Right cardiac atrium (tissue), 5 donors: ENCODE measurements around the gene PRAMEF13. TPM values are rescaled to one million over a fixed set of nuclear protein-coding genes. Genes with fewer than 3 reads are reported as not detected.
"Not testable (repeated sequence)": the region's sequence is repeated elsewhere in the genome, so short reads cannot be mapped to it uniquely, and the experiment has no call there.

ENCODE experiments used
- ATAC-seq, 2 donors: fragments of 200-7000 bp; cut with Tn5 transposase; one replicate each; pipeline versions ENCODE4 v1.8.0 to v1.9.1; 2020; ENCODE audit warnings: moderate library complexity in 2 of 2, mild to moderate bottlenecking in 1 of 2
- DNase-seq, 3 donors: peaks; one replicate each; pipeline ENCODE4 v3.0.0-alpha.2; 2020
- H3K27ac ChIP-seq: one replicate; pipeline ENCODE4 v1.5.1; 2013; ENCODE audit warnings: mild to moderate bottlenecking, low read length, control low read depth, moderate library complexity
- H3K27me3 ChIP-seq: one replicate; pipeline ENCODE4 v1.6.1; 2013; ENCODE audit not compliant: control insufficient read depth, insufficient read depth
- H3K4me1 ChIP-seq: one replicate; pipeline ENCODE4 v1.6.1; 2013; ENCODE audit warnings: low read length; ENCODE audit not compliant: control insufficient read depth, insufficient read depth
- H3K4me3 ChIP-seq: one replicate; pipeline ENCODE4 v1.5.1; 2013; ENCODE audit warnings: low read length, control low read depth
- H3K9me3 ChIP-seq: one replicate; pipeline ENCODE4 v1.6.1; 2013; ENCODE audit warnings: low read length; ENCODE audit not compliant: control insufficient read depth
- WGBS: extraction: QIAGEN DNeasy Blood & Tissue Kit; methylation state at CpG from one replicate; pipeline ENCODE4 v1.1.7; 2013; 5-methylcytosine and 5-hydroxymethylcytosine counted together
- intact Hi-C, 4 donors: fragments of 100-400 bp; cut with DNase I; formaldehyde crosslinking; loops; one replicate each; pipeline versions ENCODE4 v1.11.0 to v1.14.0; 2022 to 2023
- long read RNA-seq, 4 donors: library from polyadenylated mRNA; unstranded; transcript quantifications; one replicate each; pipeline ENCODE4 v2.0.0, GENCODE V29; 2020 to 2021
- polyA plus RNA-seq: library from polyadenylated mRNA; stranded (reverse); fragments of 200-250 nt; gene quantifications from one replicate; pipeline ENCODE4 v1.2.3, GENCODE V29; 2013
- total RNA-seq, 4 donors: library from RNA; stranded (reverse); fragmentation: NEBNext Ultra II Directional; extraction: Animal tissue kit (Norgen Biotek cat#: 25700); gene quantifications; one replicate each; pipeline ENCODE4 v1.2.1, GENCODE V29; 2021
- donor health status: healthy with polysubstance abuse.
- donor health status: DM: no; HTN: yes; CAD: no.
- donor health status: DM: no; HTN: no; CAD: no.
- donor health status: DM: no; HTN: yes; CAD: no; lungs with severe emphysema.
- donor health status: DM: yes; HTN: yes; CAD: no.

Gene PRAMEF13
- total RNA-seq, result not detected
- not detected for polyA plus RNA-seq
- long read RNA-seq, donor 1, result 0 reads
- long read RNA-seq, donor 2, result 0 reads
- long read RNA-seq, donor 3, result 0 reads
- long read RNA-seq, donor 4, result 0 reads

GRCh38 chr1:13201309-13201708 lies at the start of gene PRAMEF13:
TSS of gene PRAMEF13 (minus strand) at chr1:13201409. CDS start at chr1:13199589, 1,820 bp downstream.
- ATAC-seq, H3K27ac ChIP-seq, DNase-seq, H3K27me3 ChIP-seq, intact Hi-C loops, H3K4me3 ChIP-seq, H3K4me1 ChIP-seq, H3K9me3 ChIP-seq: not testable (repeated sequence)
- no CpG with 5 or more reads among the region's 5 CpGs for WGBS

GRCh38 chr1:13247122-13247521 lies 45.9 kb upstream of the PRAMEF13 start:
- ATAC-seq, H3K4me3 ChIP-seq, H3K4me1 ChIP-seq, H3K27me3 ChIP-seq, H3K9me3 ChIP-seq, intact Hi-C loops, H3K27ac ChIP-seq: not testable (repeated sequence)
- peak in 1 of 3 donors; percentile 3 for DNase-seq
- WGBS, result 77% methylated on average over 6 of the region's 7 CpGs

GRCh38 chr1:13246554-13246871 lies 45.3 kb upstream of the PRAMEF13 start:
- H3K27ac ChIP-seq, intact Hi-C loops, H3K27me3 ChIP-seq, H3K4me1 ChIP-seq, ATAC-seq, H3K4me3 ChIP-seq, H3K9me3 ChIP-seq: not testable (repeated sequence)
- peak in 1 of 3 donors; percentile 9 for DNase-seq
- WGBS, result 76% methylated on average over 2 of the region's 2 CpGs

- H3K4me3 ChIP-seq, ATAC-seq, H3K27me3 ChIP-seq, intact Hi-C loops, H3K9me3 ChIP-seq, H3K27ac ChIP-seq, H3K4me1 ChIP-seq: not testable (repeated sequence)
- WGBS, result 74% methylated on average over 5 of the region's 5 CpGs
- DNase-seq, result peak in 1 of 3 donors; percentile 20
These were observed 44.8 kb upstream of the PRAMEF13 start for GRCh38 chr1:13245841-13246553.

GRCh38 chr1:13243536-13244263 lies 42.5 kb upstream of the PRAMEF13 start:
- peak in 1 of 2 donors; percentile 16 for ATAC-seq
- H3K27ac ChIP-seq, H3K27me3 ChIP-seq, intact Hi-C loops, H3K4me3 ChIP-seq, DNase-seq, H3K4me1 ChIP-seq, H3K9me3 ChIP-seq: not testable (repeated sequence)
- 83% methylated on average over 9 of the region's 9 CpGs for WGBS

GRCh38 chr1:13239633-13240032 lies 38.4 kb upstream of the PRAMEF13 start:
- H3K4me3 ChIP-seq, H3K9me3 ChIP-seq, H3K4me1 ChIP-seq, ATAC-seq, H3K27ac ChIP-seq, H3K27me3 ChIP-seq, DNase-seq, intact Hi-C loops: not testable (repeated sequence)
- WGBS, result 87% methylated on average over 4 of the region's 4 CpGs

GRCh38 chr1:13237572-13237971 lies 36.4 kb upstream of the PRAMEF13 start:
- H3K27me3 ChIP-seq, ATAC-seq, H3K4me1 ChIP-seq, H3K27ac ChIP-seq, H3K4me3 ChIP-seq, H3K9me3 ChIP-seq, intact Hi-C loops: not testable (repeated sequence)
- DNase-seq, result peak in 1 of 3 donors; percentile 18
- WGBS, result 74% methylated on average over 4 of the region's 4 CpGs

GRCh38 chr1:13234057-13234456 lies 32.8 kb upstream of the PRAMEF13 start:
- H3K27me3 ChIP-seq, H3K4me3 ChIP-seq, ATAC-seq, intact Hi-C loops, H3K4me1 ChIP-seq, H3K9me3 ChIP-seq, H3K27ac ChIP-seq, DNase-seq: not testable (repeated sequence)
- WGBS, result 58% methylated on average over 1 of the region's 1 CpG

GRCh38 chr1:13232056-13232455 lies 30.8 kb upstream of the PRAMEF13 start:
- H3K27me3 ChIP-seq, H3K4me3 ChIP-seq, H3K4me1 ChIP-seq, H3K27ac ChIP-seq, intact Hi-C loops, ATAC-seq, H3K9me3 ChIP-seq: not testable (repeated sequence)
- peak in 1 of 3 donors; percentile 4 for DNase-seq
- 64% methylated on average over 2 of the region's 2 CpGs for WGBS

GRCh38 chr1:13231061-13231750 lies 30.0 kb upstream of the PRAMEF13 start:
- H3K4me1 ChIP-seq, ATAC-seq, intact Hi-C loops, H3K4me3 ChIP-seq, H3K27ac ChIP-seq, H3K27me3 ChIP-seq, H3K9me3 ChIP-seq: not testable (repeated sequence)
- DNase-seq, result peak in 1 of 3 donors; percentile 14
- WGBS, result 76% methylated on average over 7 of the region's 7 CpGs

- ATAC-seq, intact Hi-C loops, H3K27me3 ChIP-seq, H3K27ac ChIP-seq, H3K4me3 ChIP-seq, DNase-seq, H3K9me3 ChIP-seq, H3K4me1 ChIP-seq: not testable (repeated sequence)
- whole genome bisulfite sequencing, result 80% methylated on average over 2 of the region's 2 CpGs
These were observed 29.4 kb upstream of the PRAMEF13 start for GRCh38 chr1:13230601-13231000.
